ENCODE measurements around the gene PPEF1.

DNA sequence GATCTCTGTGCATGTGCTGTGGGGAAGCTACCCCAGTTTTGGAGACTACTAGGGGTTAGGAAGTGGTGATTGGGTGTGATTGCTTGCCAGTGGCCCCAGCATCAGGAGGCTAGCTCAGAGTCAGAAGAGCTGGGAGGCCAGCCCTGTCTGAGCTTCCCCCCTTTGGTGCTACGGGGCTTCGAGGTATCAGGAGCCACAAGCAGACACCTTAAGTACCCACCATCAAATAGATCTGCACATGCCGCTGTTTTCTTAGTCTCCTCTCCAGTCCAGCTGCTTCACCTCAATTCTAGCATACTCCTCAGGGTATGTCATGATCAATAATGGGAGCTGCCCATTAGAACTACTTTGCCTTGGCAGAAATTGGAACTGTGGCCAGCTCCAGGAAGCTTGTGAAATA, 10.8 kb upstream of the PPEF1 start:
- TF ChIP-seq RNF2 (IDR thresholded peaks at IDR 0.05; ENCODE audit: borderline replicate concordance, low read depth) (no peak), BHLHE40 (IDR thresholded peaks at IDR 0.05; ENCODE audit: low read depth, low read length) (no peak), POLR2A (IDR thresholded peaks at IDR 0.05; ENCODE audit: low read length) (no peak), MAFK (IDR thresholded peaks at IDR 0.05; ENCODE audit: partially characterized antibody) (no peak), PHF8 (IDR thresholded peaks at IDR 0.05; ENCODE audit: borderline replicate concordance, low read depth) (no peak)
- TF ChIP-seq, protein P1, sequence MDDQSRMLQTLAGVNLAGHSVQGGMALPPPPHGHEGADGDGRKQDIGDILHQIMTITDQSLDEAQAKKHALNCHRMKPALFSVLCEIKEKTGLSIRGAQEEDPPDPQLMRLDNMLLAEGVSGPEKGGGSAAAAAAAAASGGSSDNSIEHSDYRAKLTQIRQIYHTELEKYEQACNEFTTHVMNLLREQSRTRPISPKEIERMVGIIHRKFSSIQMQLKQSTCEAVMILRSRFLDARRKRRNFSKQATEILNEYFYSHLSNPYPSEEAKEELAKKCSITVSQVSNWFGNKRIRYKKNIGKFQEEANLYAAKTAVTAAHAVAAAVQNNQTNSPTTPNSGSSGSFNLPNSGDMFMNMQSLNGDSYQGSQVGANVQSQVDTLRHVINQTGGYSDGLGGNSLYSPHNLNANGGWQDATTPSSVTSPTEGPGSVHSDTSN (IDR thresholded peaks at IDR 0.05) = no peak
- TF ChIP-seq, protein P2, sequence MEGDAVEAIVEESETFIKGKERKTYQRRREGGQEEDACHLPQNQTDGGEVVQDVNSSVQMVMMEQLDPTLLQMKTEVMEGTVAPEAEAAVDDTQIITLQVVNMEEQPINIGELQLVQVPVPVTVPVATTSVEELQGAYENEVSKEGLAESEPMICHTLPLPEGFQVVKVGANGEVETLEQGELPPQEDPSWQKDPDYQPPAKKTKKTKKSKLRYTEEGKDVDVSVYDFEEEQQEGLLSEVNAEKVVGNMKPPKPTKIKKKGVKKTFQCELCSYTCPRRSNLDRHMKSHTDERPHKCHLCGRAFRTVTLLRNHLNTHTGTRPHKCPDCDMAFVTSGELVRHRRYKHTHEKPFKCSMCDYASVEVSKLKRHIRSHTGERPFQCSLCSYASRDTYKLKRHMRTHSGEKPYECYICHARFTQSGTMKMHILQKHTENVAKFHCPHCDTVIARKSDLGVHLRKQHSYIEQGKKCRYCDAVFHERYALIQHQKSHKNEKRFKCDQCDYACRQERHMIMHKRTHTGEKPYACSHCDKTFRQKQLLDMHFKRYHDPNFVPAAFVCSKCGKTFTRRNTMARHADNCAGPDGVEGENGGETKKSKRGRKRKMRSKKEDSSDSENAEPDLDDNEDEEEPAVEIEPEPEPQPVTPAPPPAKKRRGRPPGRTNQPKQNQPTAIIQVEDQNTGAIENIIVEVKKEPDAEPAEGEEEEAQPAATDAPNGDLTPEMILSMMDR (IDR thresholded peaks at IDR 0.05) = no peak
- TF ChIP-seq, protein P3, sequence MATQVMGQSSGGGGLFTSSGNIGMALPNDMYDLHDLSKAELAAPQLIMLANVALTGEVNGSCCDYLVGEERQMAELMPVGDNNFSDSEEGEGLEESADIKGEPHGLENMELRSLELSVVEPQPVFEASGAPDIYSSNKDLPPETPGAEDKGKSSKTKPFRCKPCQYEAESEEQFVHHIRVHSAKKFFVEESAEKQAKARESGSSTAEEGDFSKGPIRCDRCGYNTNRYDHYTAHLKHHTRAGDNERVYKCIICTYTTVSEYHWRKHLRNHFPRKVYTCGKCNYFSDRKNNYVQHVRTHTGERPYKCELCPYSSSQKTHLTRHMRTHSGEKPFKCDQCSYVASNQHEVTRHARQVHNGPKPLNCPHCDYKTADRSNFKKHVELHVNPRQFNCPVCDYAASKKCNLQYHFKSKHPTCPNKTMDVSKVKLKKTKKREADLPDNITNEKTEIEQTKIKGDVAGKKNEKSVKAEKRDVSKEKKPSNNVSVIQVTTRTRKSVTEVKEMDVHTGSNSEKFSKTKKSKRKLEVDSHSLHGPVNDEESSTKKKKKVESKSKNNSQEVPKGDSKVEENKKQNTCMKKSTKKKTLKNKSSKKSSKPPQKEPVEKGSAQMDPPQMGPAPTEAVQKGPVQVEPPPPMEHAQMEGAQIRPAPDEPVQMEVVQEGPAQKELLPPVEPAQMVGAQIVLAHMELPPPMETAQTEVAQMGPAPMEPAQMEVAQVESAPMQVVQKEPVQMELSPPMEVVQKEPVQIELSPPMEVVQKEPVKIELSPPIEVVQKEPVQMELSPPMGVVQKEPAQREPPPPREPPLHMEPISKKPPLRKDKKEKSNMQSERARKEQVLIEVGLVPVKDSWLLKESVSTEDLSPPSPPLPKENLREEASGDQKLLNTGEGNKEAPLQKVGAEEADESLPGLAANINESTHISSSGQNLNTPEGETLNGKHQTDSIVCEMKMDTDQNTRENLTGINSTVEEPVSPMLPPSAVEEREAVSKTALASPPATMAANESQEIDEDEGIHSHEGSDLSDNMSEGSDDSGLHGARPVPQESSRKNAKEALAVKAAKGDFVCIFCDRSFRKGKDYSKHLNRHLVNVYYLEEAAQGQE (IDR thresholded peaks at IDR 0.05) = no peak
- TF ChIP-seq, protein P4, sequence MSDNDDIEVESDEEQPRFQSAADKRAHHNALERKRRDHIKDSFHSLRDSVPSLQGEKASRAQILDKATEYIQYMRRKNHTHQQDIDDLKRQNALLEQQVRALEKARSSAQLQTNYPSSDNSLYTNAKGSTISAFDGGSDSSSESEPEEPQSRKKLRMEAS (IDR thresholded peaks at IDR 0.05) = no peak
